GM19025 (cell line): ENCODE data around the gene CDK9.
"Not testable (repeated sequence)": the region's sequence is repeated elsewhere in the genome, so short reads cannot be mapped to it uniquely, and the experiment has no call there.

ENCODE experiments used
- ATAC-seq: cut with Tn5 transposase; IDR thresholded peaks from one replicate; pipeline ENCODE4 v1.9.1; 2021; ENCODE audit warnings: mild to moderate bottlenecking, low read depth, moderate library complexity; ENCODE audit not compliant: unreplicated experiment

CDK9 gene

GRCh38 chr9:127779136-127779981 lies 6.5 kb upstream of the CDK9 start:
- peak; percentile 58 for ATAC-seq

DNA sequence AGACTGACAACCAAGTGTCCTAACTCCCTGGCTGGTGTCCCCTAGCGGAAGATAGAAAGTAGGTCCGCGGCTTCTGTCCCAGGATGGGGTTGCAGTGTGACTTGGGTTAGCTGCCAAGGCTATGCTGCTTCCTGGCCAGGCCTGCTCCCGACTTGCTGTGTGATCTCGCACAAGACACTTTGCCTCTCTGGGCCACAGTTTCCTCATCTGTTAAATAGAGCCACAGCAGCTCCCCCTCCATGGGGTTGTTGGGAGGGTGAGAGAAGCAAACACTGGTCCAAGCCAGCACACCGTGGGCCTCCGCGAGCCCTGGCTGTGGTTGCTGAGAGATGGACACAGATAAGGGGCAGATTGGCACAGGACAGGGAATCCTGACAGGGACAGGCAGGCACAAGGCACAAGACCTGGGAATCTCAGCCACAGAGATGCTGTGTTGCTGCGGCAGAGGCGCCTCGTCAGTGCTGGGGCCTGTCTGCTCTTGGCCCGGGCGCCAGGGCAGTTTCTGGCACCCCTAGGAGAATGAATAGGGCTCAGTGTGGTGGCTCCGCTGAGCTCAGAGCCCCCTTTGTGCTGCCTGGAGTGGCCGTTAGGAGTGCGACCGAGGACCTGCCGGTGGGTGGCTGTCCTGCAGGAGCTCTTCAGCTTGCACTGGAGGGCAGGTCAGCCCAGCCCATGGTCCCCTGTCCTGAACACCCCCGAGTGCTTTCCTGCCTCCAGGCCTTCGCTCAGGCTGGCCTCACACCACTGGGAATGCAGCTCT lies 5.5 kb upstream of the CDK9 start:
- ATAC-seq: no peak

DNA sequence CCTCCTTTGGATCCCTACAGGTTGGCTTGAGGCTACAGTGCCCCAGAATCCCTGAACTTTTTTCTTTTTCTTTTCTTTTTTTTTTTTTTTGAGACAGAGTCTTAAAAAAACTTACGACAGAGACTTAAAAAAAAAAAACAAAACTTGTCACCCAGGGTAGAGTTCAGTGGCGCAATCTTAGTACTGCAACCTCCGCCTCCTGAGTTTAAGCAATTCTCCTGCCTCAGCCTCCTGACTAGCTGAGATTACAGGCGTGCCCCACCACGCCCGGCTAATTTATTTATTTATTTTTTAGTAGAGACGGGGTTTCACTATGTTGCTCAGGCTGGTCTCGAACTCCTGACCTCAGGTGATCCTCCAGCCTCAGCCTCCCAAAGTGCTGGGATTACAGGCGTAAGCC lies 4.9 kb upstream of the CDK9 start:
- ATAC-seq: not testable (repeated sequence)

- ATAC-seq: no peak
Observed at GRCh38 chr9:127781806-127782205, 4.0 kb upstream of the CDK9 start.

GRCh38 chr9:127783111-127784008 lies 2.5 kb upstream of the CDK9 start:
- no peak for ATAC-seq

DNA sequence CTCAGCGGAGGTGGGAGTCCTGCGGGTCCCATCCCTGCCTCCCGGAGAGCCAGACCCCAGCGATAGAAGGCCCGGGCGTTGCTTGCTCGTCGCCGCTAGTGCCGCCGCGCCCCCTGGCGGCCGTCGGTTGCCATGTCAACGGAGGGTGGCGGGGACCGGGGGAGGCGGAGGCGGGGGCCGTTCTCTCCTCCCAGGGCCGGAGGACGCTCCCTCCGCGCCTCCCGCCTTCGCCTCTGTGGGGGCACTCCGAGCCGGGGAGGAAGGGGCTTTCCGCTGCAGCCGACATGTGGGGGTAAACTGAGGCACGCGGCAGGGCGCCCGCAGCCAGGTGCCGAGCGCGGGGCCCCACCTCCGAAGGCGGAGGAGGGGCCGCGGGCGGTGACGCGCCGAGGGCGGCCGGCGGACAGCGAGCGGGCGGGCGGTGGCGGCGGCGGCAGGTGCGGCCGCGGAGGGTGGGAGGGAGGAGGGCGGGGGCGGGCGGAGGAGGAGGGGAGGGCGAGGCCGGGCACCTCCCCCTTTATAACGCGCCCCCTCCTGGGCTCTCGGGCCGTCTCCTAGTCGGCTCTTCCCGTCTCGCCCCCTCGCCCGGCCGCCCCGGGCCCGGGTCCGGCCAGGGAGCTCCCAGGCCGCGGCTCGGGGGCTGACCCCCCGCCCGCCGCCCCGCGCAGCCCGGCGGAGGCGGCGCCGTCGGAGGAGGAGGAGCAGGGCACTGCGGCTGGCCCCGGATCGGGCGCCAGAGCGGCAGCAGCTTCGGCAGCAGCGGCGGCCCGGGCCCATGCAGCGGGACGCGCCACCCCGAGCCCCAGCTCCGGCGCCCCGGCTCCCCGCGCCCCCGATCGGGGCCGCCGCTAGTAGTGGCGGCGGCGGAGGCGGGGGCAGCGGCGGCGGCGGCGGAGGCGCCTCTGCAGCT lies 556 bp upstream of the CDK9 start:
- ATAC-seq: peak; percentile 50

- ATAC-seq: no peak
Observed at GRCh38 chr9:127786773-127787104, 905 bp downstream of the CDK9 start.

DNA sequence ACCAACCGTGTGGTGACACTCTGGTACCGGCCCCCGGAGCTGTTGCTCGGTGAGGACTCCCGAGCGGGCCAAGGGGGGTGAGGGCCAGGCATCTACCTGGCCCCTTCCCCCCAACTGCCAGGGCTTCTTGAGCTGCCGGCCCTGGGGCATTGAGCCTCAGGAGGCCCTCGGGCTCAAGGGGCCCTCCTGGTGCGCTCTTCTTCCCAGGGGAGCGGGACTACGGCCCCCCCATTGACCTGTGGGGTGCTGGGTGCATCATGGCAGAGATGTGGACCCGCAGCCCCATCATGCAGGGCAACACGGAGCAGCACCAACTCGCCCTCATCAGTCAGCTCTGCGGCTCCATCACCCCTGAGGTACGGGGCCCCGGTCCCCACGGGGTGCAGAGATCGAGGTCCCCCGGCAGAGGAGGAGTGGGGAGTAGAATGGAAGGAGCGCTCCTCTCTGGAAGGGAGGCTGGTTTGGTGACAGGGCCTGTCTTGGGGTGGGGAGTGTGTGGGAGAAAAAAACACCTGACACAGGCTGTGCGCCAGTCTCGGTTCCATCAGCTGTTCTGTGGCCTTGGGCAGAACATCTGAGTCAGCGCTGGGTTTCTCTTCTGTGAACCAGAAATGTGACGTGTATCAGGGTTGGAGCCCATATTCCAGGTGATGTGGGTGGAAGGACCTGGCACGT lies 2.6 kb downstream of the CDK9 start:
- ATAC-seq: no peak

GRCh38 chr9:127789179-127789578 lies 3.3 kb downstream of the CDK9 start:
- no peak for ATAC-seq

- ATAC-seq: no peak
Observed at GRCh38 chr9:127790094-127790855, 4.4 kb downstream of the CDK9 start.

- ATAC-seq: no peak
Observed at GRCh38 chr9:127791085-127791484, 5.3 kb downstream of the CDK9 start.

DNA sequence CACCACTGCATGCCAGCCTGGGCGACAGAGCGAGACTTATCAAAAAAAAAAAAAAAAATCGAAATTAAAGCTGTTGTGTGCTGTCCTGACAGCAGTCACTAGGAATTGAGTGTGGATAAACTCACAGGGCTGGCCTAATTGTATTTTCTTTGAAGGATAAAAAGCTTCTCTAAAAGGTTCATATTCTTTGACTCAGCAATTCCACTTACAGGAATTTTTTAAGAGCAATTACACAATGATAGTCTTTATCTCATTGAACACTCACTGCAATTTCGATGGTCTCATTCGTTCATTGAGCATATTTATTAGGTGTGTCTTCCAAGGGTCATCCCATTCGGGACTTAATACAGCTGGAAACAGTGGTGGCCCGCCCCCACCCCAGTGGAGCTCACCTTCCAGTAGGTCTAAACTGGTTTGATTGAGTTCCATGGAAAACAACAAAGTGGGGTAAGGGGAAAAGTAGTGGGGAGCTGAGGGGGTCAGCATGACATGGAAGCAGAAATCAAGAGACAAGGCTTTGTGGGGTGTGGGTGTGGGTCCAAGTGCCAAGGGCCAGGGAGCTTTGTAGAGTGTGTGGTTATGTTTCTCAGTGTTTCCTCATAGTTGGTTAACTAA lies 6.7 kb downstream of the CDK9 start:
- no peak for ATAC-seq

- no peak for ATAC-seq
Observed at GRCh38 chr9:127793093-127793708, 7.4 kb downstream of the CDK9 start.

DNA sequence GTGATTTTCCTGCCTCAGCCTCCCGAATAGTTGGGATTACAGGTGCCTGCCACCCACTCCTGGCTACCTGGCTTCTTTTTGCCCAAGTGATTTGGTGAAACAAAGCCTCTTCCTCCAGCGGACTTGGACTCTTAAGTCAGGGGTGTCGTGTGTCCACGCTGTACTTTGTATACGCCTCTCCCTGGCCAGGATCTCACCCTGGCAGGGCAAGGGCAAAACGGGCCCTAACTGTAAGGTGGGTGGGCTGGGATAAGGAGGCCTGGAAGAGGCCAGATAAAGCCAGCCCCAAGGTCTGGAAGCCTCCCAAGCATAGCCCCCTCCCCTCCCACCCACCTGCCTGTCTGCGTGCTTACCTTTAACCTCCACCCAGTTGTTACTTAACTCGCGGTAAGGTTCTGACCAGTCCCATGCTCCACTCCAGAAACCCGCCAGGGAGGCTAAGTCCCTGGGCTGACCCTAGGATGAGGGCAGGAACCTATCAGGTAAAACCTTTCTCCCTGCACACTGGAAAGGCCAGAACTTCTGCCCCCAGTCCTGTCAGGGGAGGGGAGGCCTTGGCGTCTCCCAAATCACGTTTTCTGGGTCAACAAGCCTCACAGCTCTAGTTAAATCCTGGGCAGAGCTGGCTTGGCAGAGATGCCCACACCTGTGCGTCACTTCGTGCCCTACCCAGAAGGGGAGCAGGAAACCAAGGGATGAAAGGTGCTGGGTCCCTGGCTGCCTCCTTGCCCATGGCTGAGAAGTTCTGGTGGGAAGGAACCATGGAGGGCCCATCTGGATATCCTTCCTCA lies 8.4 kb downstream of the CDK9 start:
- ATAC-seq: no peak

GRCh38 chr9:127796225-127796813 lies 10.5 kb downstream of the CDK9 start:
- ATAC-seq: no peak

DNA sequence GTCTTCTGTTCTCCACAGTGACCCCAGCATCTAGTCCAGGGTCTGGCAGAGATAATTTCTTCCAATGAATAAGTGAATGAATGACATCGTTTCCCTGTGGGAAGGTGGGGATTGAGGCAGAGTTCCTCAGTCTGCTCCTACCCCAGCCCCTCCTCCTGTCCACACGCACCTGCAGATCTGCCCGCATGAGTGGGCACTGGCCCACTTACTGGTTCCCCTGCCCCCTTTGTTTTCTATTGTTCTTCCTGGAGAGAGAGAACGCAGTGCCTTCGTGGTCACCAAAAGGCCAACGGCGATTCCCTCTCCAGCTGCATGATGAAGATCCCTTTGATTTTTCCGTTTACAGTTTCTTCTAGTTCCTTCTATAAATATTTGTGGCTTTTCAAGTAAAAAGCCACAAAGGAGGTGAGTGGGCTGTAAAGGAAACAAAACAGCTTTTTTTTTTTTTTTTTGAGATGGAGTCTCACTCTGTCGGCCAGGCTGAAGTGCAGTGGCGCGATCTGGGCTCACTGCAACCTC lies 11.1 kb downstream of the CDK9 start:
- no peak for ATAC-seq
